ENCODE results near the gene SRI. TPM values are rescaled to one million over a fixed set of nuclear protein-coding genes. Genes with fewer than 3 reads are reported as not detected.
A peak's percentile ranks its signal among the peaks of the same experiment; 100 is the strongest.

Gene SRI
- polyA plus RNA-seq, 3 donors, result 173 to 184 (median 179) TPM

- no peak for DNase-seq (ENCODE audit: low read depth in 3 of 3, low spot score in 2 of 3)
These were observed 6.4 kb upstream of the SRI start for GRCh38 chr7:88226201-88226600.

GRCh38 chr7:88224601-88225275 lies 4.9 kb upstream of the SRI start:
- no peak for DNase-seq (ENCODE audit: low read depth in 3 of 3, low spot score in 2 of 3)

- DNase-seq (ENCODE audit: low read depth in 3 of 3, low spot score in 2 of 3), result no peak
These were observed 3.4 kb upstream of the SRI start for GRCh38 chr7:88223265-88223664.

GRCh38 chr7:88218836-88219605 lies 817 bp downstream of the SRI start:
- peak in 1 of 3 donors; percentile 56 for DNase-seq (ENCODE audit: low read depth in 3 of 3, low spot score in 2 of 3)

GRCh38 chr7:88218429-88218745 lies 1.5 kb downstream of the SRI start:
- no peak for DNase-seq (ENCODE audit: low read depth in 3 of 3, low spot score in 2 of 3)

GRCh38 chr7:88217675-88218428 lies 2.0 kb downstream of the SRI start:
- DNase-seq (ENCODE audit: low read depth in 3 of 3, low spot score in 2 of 3), result no peak

GRCh38 chr7:88216276-88216675 lies 3.6 kb downstream of the SRI start:
- no peak for DNase-seq (ENCODE audit: low read depth in 3 of 3, low spot score in 2 of 3)

- DNase-seq (ENCODE audit: low read depth in 3 of 3, low spot score in 2 of 3), result no peak
These were observed 4.5 kb downstream of the SRI start for GRCh38 chr7:88215295-88215694.

GRCh38 chr7:88214456-88214855 lies 5.4 kb downstream of the SRI start:
- no peak for DNase-seq (ENCODE audit: low read depth in 3 of 3, low spot score in 2 of 3)

- no peak for DNase-seq (ENCODE audit: low read depth in 3 of 3, low spot score in 2 of 3)
These were observed 6.9 kb downstream of the SRI start for GRCh38 chr7:88212918-88213317.

- DNase-seq (ENCODE audit: low read depth in 3 of 3, low spot score in 2 of 3), result no peak
These were observed 11.3 kb downstream of the SRI start for GRCh38 chr7:88208521-88208920.

- no peak for DNase-seq (ENCODE audit: low read depth in 3 of 3, low spot score in 2 of 3)
These were observed 13.6 kb downstream of the SRI start for GRCh38 chr7:88206254-88206653.

GRCh38 chr7:88205179-88205578 lies 14.7 kb downstream of the SRI start:
- no peak for DNase-seq (ENCODE audit: low read depth in 3 of 3, low spot score in 2 of 3)

- no peak for DNase-seq (ENCODE audit: low read depth in 3 of 3, low spot score in 2 of 3)
These were observed 15.2 kb downstream of the SRI start for GRCh38 chr7:88204525-88205110.

- no peak for DNase-seq (ENCODE audit: low read depth in 3 of 3, low spot score in 2 of 3)
These were observed 16.4 kb downstream of the SRI start for GRCh38 chr7:88203401-88203800.

- DNase-seq (ENCODE audit: low read depth in 3 of 3, low spot score in 2 of 3), result no peak
These were observed 17.0 kb downstream of the SRI start for GRCh38 chr7:88202799-88203198.

- no peak for DNase-seq (ENCODE audit: low read depth in 3 of 3, low spot score in 2 of 3)
These were observed 17.6 kb downstream of the SRI start for GRCh38 chr7:88202278-88202677.

- DNase-seq (ENCODE audit: low read depth in 3 of 3, low spot score in 2 of 3), result no peak
These were observed 18.5 kb downstream of the SRI start for GRCh38 chr7:88201305-88201704.

- DNase-seq (ENCODE audit: low read depth in 3 of 3, low spot score in 2 of 3), result no peak
These were observed 19.0 kb downstream of the SRI start for GRCh38 chr7:88200789-88201188.

- DNase-seq (ENCODE audit: low read depth in 3 of 3, low spot score in 2 of 3), result no peak
These were observed 19.6 kb downstream of the SRI start for GRCh38 chr7:88200261-88200660.

- no peak for DNase-seq (ENCODE audit: low read depth in 3 of 3, low spot score in 2 of 3)
These were observed 27.9 kb downstream of the SRI start for GRCh38 chr7:88191911-88192310.
